ENCODE measurements around the gene WDR75. TPM values are rescaled to one million over a fixed set of nuclear protein-coding genes. Genes with fewer than 3 reads are reported as not detected.

Gene WDR75
- total RNA-seq, 1 donor from 2014 or later, result 5.3 TPM

GRCh38 chr2:189505492-189505891 is 64.2 kb downstream of the WDR75 start:
- no peaks in the 10 kb centered on the region for H3K4me1 ChIP-seq
- intact Hi-C loops (cut with DNase I), result no loop called here
- TF ChIP-seq CTCF (IDR thresholded peaks at IDR 0.05), result no peak
- no peak for DNase-seq (ENCODE audit: low spot score in 2 of 2)
- H3K27me3 ChIP-seq, result no peaks in the 10 kb centered on the region
- H3K27ac ChIP-seq, result no peak overlapping the region
- H3K4me3 ChIP-seq, result no peak overlapping the region
- no peaks in the 10 kb centered on the region for H3K36me3 ChIP-seq
- H3K9me3 ChIP-seq, result peaks cover 0 to 6% of the 10 kb centered on the region in 2 donors

GRCh38 chr2:189506514-189506976 is 65.3 kb downstream of the WDR75 start:
- no peak for DNase-seq (ENCODE audit: low spot score in 2 of 2)
- peaks cover 0 to 6% of the 10 kb centered on the region in 2 donors for H3K9me3 ChIP-seq
- TF ChIP-seq CTCF (IDR thresholded peaks at IDR 0.05), result no peak
- no peaks in the 10 kb centered on the region for H3K27me3 ChIP-seq
- H3K4me1 ChIP-seq, result peaks cover 0 to under 1% of the 10 kb centered on the region in 2 donors
- H3K4me3 ChIP-seq, result no peak overlapping the region
- intact Hi-C loops (cut with DNase I), result no loop called here
- H3K36me3 ChIP-seq, result no peaks in the 10 kb centered on the region
- no peak overlapping the region for H3K27ac ChIP-seq

GRCh38 chr2:189511210-189511959 is 70.1 kb downstream of the WDR75 start:
- H3K27me3 ChIP-seq, result no peaks in the 10 kb centered on the region
- TF ChIP-seq CTCF (IDR thresholded peaks at IDR 0.05), result no peak
- no peak for DNase-seq (ENCODE audit: low spot score in 2 of 2)
- no peak overlapping the region for H3K27ac ChIP-seq
- no peaks in the 10 kb centered on the region for H3K36me3 ChIP-seq
- H3K4me3 ChIP-seq, result no peak overlapping the region
- H3K4me1 ChIP-seq, result peaks cover under 1 to 2% of the 10 kb centered on the region in 2 donors
- peaks cover 0 to 6% of the 10 kb centered on the region in 2 donors for H3K9me3 ChIP-seq
- intact Hi-C loops (cut with DNase I), result no loop called here

- H3K4me1 ChIP-seq, result peaks cover 2% of the 10 kb centered on the region in 2 donors
- intact Hi-C loops (cut with DNase I), result no loop called here
- no peaks in the 10 kb centered on the region for H3K27me3 ChIP-seq
- DNase-seq (ENCODE audit: low spot score in 2 of 2), result no peak
- no peak for TF ChIP-seq CTCF (IDR thresholded peaks at IDR 0.05)
- H3K4me3 ChIP-seq, result no peak overlapping the region
- H3K27ac ChIP-seq, result no peak overlapping the region
- no peaks in the 10 kb centered on the region for H3K36me3 ChIP-seq
- peaks cover 0 to 6% of the 10 kb centered on the region in 2 donors for H3K9me3 ChIP-seq
Measured at GRCh38 chr2:189511960-189512319, 70.7 kb downstream of the WDR75 start.

GRCh38 chr2:189512879-189513278 is 71.6 kb downstream of the WDR75 start:
- no peaks in the 10 kb centered on the region for H3K27me3 ChIP-seq
- no peak for DNase-seq (ENCODE audit: low spot score in 2 of 2)
- peaks cover 2 to 4% of the 10 kb centered on the region in 2 donors for H3K4me1 ChIP-seq
- H3K36me3 ChIP-seq, result no peaks in the 10 kb centered on the region
- peak in 1 of 3 experiments; percentile 10 for TF ChIP-seq CTCF (IDR thresholded peaks at IDR 0.05)
- intact Hi-C loops (cut with DNase I), result no loop called here
- no peak overlapping the region for H3K27ac ChIP-seq
- no peak overlapping the region for H3K4me3 ChIP-seq
- H3K9me3 ChIP-seq, result peaks cover 0 to 6% of the 10 kb centered on the region in 2 donors

All from ascending aorta (tissue), 2 donors.